K562 (cell line): Measurements from ENCODE around the gene CDH16. TPM values are rescaled to one million over a fixed set of nuclear protein-coding genes. Genes with fewer than 3 reads are reported as not detected.

Experiments
- ELF4 ChIP-seq: fragments of 450-650 bp; formaldehyde crosslinking; IDR thresholded peaks from 2 replicates; pipeline ENCODE4 v1.4.0; 2022; ENCODE audit warnings: missing genetic modification characterization
- FOXJ2 ChIP-seq: fragments of 200-800 bp; sonication (Bioruptor generic); IDR thresholded peaks from 2 replicates; pipeline ENCODE4 v1.6.1; 2016; ENCODE audit warnings: missing genetic modification characterization, missing compliant biosample characterization
- NFE2L1 ChIP-seq: fragments of 450-650 bp; IDR thresholded peaks from 2 replicates; pipeline ENCODE4 v1.6.1; 2016; ENCODE audit warnings: missing genetic modification characterization, low read depth, mild to moderate bottlenecking, missing compliant biosample characterization, moderate library complexity, borderline replicate concordance
- SMARCA5 ChIP-seq: fragments of 450-650 bp; IDR thresholded peaks from 2 replicates; pipeline ENCODE4 v1.6.1; 2016
- TAF7 ChIP-seq: fragments of 450-650 bp; IDR thresholded peaks from 2 replicates; pipeline ENCODE4 v1.6.1; 2016; ENCODE audit warnings: missing genetic modification characterization, missing compliant biosample characterization
- ZFP1 ChIP-seq: fragments of 450-650 bp; formaldehyde crosslinking; IDR thresholded peaks from 2 replicates; pipeline ENCODE4 v1.4.0; 2020; ENCODE audit warnings: mild to moderate bottlenecking, mixed read lengths
- polyA plus RNA-seq, 8 experiments: library from polyadenylated mRNA; depleted of rRNA in 4 of 8; stranded (reverse) in 5 of 8; unstranded in 3 of 8; fragments of >200 nt; fragmentation: Nextera tagmentation in 2 of 8; fragmentation: Illumina TruSeq in 1 of 8; extraction: Ambion mirVana in 2 of 8; extraction: Trizol in 1 of 8; gene quantifications; 2 replicates each; pipeline versions ENCODE4 v1.2.1 to v1.2.3, GENCODE V29; 2011 to 2014; ENCODE audit warnings: inconsistent platforms in 1 of 8, missing spikeins in 1 of 8
- total RNA-seq, 7 experiments: library from RNA; depleted of rRNA in 6 of 7; stranded (reverse); fragments of >200 nt in 6 of 7; fragmentation: Illumina TruSeq in 2 of 7; extraction: Trizol in 2 of 7; gene quantifications; 2 replicates each; pipeline versions ENCODE4 v1.2.1 to v1.2.3, GENCODE V29; 2011 to 2021; ENCODE audit warnings: low replicate concordance in 1 of 7
- TF ChIP-seq, protein P1 (sequence below): sonication (generic); formaldehyde crosslinking; IDR thresholded peaks from 2 replicates; pipeline ENCODE4 v1.9.0; 2022; ENCODE audit warnings: mild to moderate bottlenecking, missing genetic modification reagents
- TF ChIP-seq, protein P2 (sequence below): fragments of 250-450 bp; sonication (Bioruptor Pico); IDR thresholded peaks from 2 replicates; pipeline ENCODE4 v1.5.0; 2020; ENCODE audit warnings: mild to moderate bottlenecking
- TF ChIP-seq, protein P3 (sequence below), 2 experiments: fragments of 200-800 bp in 1 of 2; sonication (Bioruptor generic) in 1 of 2; sonication (generic) in 1 of 2; formaldehyde crosslinking in 1 of 2; IDR thresholded peaks in 1 of 2; conservative IDR thresholded peaks in 1 of 2; 2 replicates each; pipeline versions ENCODE4 v1.5.0 to v1.6.1; 2016 to 2020; ENCODE audit warnings: missing compliant biosample characterization in 1 of 2, missing genetic modification characterization in 1 of 2, missing genetic modification reagents in 1 of 2
- TF ChIP-seq, protein P4 (sequence below), 2 experiments: fragments of 450-650 bp in 1 of 2; sonication (generic) in 1 of 2; formaldehyde crosslinking in 1 of 2; IDR thresholded peaks; 2 replicates each; pipeline versions ENCODE4 v1.7.1 to v1.9.0; 2016 to 2022; ENCODE audit warnings: inconsistent platforms in 1 of 2, mild to moderate bottlenecking in 1 of 2, missing genetic modification reagents in 1 of 2
- TF ChIP-seq, protein P5 (sequence below): fragments of 450-650 bp; formaldehyde crosslinking; IDR thresholded peaks from 2 replicates; pipeline ENCODE4 v1.4.0; 2020; ENCODE audit warnings: mild to moderate bottlenecking, mixed read lengths

CDH16 gene
- total and polyA plus RNA-seq, 9 of the 15 experiments (the other 6 are each of a cell fraction or from before 2014, with no cell fraction given), result not detected

DNA sequence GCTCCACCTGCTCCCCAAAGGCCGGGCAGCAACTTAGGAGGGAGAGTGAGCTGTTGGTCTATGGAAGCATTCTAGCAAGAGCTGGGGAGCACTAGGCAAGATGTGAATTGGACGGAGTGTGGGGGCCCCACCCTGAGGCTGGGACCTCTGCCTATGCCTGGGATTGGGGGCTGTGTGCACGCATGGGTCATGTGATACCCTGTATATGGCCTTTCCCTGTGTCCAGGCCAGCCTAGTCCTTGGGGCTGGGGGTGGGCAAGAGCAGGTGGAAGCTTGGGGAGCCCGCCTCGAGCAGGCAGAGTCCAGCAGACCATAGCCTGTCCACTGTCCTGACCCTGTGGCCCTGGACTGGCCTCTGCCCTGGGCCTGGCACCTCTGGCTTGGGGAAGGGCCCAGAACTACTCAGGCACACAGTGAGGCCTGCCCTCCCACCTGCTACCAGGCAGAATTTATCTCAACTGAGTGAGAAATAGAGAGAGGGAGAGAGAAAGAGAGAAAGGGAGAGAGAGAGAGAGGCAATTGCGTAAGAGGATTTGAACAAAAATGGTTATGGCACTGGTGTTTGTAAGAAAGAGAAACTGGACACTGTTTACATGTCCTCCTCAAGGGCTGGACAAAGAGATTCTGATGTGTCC, 19.3 kb downstream of the CDH16 start (continued):
- TF ChIP-seq, protein P1, sequence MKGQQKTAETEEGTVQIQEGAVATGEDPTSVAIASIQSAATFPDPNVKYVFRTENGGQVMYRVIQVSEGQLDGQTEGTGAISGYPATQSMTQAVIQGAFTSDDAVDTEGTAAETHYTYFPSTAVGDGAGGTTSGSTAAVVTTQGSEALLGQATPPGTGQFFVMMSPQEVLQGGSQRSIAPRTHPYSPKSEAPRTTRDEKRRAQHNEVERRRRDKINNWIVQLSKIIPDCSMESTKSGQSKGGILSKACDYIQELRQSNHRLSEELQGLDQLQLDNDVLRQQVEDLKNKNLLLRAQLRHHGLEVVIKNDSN, result peak; percentile 64
- 0 out of 2 replicates have a peak, but pooled peaks have one; percentile 2 for TF ChIP-seq NFE2L1
- TF ChIP-seq, protein P2, sequence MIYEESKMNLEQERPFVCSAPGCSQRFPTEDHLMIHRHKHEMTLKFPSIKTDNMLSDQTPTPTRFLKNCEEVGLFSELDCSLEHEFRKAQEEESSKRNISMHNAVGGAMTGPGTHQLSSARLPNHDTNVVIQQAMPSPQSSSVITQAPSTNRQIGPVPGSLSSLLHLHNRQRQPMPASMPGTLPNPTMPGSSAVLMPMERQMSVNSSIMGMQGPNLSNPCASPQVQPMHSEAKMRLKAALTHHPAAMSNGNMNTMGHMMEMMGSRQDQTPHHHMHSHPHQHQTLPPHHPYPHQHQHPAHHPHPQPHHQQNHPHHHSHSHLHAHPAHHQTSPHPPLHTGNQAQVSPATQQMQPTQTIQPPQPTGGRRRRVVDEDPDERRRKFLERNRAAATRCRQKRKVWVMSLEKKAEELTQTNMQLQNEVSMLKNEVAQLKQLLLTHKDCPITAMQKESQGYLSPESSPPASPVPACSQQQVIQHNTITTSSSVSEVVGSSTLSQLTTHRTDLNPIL (CRISPR knock-in tag), result peak; percentile 53; the same call in 1 of the 2 replicates
- TF ChIP-seq, protein P3, sequence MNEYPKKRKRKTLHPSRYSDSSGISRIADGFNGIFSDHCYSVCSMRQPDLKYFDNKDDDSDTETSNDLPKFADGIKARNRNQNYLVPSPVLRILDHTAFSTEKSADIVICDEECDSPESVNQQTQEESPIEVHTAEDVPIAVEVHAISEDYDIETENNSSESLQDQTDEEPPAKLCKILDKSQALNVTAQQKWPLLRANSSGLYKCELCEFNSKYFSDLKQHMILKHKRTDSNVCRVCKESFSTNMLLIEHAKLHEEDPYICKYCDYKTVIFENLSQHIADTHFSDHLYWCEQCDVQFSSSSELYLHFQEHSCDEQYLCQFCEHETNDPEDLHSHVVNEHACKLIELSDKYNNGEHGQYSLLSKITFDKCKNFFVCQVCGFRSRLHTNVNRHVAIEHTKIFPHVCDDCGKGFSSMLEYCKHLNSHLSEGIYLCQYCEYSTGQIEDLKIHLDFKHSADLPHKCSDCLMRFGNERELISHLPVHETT (CRISPR knock-in tag; conservative IDR thresholded peaks at IDR 0.05 in 1 of 2, IDR thresholded peaks at IDR 0.05 in 1 of 2), result 0 out of 4 replicates have a peak, but pooled peaks of 1 of the 2 experiments have one; percentile 22
- TF ChIP-seq, protein P4, sequence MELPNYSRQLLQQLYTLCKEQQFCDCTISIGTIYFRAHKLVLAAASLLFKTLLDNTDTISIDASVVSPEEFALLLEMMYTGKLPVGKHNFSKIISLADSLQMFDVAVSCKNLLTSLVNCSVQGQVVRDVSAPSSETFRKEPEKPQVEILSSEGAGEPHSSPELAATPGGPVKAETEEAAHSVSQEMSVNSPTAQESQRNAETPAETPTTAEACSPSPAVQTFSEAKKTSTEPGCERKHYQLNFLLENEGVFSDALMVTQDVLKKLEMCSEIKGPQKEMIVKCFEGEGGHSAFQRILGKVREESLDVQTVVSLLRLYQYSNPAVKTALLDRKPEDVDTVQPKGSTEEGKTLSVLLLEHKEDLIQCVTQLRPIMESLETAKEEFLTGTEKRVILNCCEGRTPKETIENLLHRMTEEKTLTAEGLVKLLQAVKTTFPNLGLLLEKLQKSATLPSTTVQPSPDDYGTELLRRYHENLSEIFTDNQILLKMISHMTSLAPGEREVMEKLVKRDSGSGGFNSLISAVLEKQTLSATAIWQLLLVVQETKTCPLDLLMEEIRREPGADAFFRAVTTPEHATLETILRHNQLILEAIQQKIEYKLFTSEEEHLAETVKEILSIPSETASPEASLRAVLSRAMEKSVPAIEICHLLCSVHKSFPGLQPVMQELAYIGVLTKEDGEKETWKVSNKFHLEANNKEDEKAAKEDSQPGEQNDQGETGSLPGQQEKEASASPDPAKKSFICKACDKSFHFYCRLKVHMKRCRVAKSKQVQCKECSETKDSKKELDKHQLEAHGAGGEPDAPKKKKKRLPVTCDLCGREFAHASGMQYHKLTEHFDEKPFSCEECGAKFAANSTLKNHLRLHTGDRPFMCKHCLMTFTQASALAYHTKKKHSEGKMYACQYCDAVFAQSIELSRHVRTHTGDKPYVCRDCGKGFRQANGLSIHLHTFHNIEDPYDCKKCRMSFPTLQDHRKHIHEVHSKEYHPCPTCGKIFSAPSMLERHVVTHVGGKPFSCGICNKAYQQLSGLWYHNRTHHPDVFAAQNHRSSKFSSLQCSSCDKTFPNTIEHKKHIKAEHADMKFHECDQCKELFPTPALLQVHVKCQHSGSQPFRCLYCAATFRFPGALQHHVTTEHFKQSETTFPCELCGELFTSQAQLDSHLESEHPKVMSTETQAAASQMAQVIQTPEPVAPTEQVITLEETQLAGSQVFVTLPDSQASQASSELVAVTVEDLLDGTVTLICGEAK (IDR thresholded peaks at IDR 0.05), result peak; percentile 23; the same call in 1 of the 2 replicates
- TF ChIP-seq, protein P4 (CRISPR knock-in tag; IDR thresholded peaks at IDR 0.05), result no peak
- 0 out of 2 replicates have a peak, but pooled peaks have one; percentile 86 for TF ChIP-seq FOXJ2 (tag)
- TF ChIP-seq ELF4 (CRISPR knock-in tag), result no peak
- peak; percentile 55; the same call in 1 of the 2 replicates for TF ChIP-seq TAF7
- TF ChIP-seq, protein P5, sequence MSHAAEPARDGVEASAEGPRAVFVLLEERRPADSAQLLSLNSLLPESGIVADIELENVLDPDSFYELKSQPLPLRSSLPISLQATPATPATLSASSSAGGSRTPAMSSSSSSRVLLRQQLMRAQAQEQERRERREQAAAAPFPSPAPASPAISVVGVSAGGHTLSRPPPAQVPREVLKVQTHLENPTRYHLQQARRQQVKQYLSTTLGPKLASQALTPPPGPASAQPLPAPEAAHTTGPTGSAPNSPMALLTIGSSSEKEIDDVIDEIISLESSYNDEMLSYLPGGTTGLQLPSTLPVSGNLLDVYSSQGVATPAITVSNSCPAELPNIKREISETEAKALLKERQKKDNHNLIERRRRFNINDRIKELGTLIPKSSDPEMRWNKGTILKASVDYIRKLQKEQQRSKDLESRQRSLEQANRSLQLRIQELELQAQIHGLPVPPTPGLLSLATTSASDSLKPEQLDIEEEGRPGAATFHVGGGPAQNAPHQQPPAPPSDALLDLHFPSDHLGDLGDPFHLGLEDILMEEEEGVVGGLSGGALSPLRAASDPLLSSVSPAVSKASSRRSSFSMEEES (CRISPR knock-in tag), result peak; percentile 77
- TF ChIP-seq SMARCA5, result peak; percentile 56; the same call in 1 of the 2 replicates
- no peak for TF ChIP-seq ZFP1
